ENCODE results near the gene ANKRD22.

ANKRD22 gene

DNA sequence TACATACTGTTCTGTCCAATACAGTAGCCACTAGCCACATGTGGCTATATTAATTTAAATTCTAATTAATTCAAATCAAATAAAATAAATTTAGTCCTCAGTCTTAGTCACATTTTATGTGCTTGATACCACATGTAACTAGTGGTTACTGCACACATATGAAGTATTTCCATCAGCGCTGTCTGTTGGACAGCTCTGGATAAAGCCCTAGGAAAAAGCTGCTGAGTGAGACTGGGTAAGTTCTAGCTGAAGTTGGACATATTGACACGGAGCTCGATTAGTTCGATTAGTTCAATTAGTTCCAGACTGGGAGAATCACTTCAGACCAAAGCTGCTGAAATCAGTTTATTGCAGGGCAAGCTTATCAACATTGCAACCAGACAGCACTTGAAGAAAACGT, 64.2 kb downstream of the ANKRD22 start:
- TF ChIP-seq, protein P1, sequence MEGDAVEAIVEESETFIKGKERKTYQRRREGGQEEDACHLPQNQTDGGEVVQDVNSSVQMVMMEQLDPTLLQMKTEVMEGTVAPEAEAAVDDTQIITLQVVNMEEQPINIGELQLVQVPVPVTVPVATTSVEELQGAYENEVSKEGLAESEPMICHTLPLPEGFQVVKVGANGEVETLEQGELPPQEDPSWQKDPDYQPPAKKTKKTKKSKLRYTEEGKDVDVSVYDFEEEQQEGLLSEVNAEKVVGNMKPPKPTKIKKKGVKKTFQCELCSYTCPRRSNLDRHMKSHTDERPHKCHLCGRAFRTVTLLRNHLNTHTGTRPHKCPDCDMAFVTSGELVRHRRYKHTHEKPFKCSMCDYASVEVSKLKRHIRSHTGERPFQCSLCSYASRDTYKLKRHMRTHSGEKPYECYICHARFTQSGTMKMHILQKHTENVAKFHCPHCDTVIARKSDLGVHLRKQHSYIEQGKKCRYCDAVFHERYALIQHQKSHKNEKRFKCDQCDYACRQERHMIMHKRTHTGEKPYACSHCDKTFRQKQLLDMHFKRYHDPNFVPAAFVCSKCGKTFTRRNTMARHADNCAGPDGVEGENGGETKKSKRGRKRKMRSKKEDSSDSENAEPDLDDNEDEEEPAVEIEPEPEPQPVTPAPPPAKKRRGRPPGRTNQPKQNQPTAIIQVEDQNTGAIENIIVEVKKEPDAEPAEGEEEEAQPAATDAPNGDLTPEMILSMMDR (IDR thresholded peaks at IDR 0.05), result no peak
- H3K9me3 ChIP-seq, result no peaks in the 10 kb centered on the region
- no peaks in the 10 kb centered on the region for H3K36me3 ChIP-seq
- no peak overlapping the region for H3K27ac ChIP-seq
- no peak overlapping the region for H3K4me3 ChIP-seq (ENCODE audit: low read depth in 1 of 2, low read length in 1 of 2)
- H3K4me1 ChIP-seq (ENCODE audit: control insufficient read depth in 1 of 2, insufficient read depth in 1 of 2, low read depth in 1 of 2, low read length in 1 of 2), result peaks cover 8 to 9% of the 10 kb centered on the region in 2 experiments
- peaks cover 42% of the 10 kb centered on the region for H3K27me3 ChIP-seq

DNA sequence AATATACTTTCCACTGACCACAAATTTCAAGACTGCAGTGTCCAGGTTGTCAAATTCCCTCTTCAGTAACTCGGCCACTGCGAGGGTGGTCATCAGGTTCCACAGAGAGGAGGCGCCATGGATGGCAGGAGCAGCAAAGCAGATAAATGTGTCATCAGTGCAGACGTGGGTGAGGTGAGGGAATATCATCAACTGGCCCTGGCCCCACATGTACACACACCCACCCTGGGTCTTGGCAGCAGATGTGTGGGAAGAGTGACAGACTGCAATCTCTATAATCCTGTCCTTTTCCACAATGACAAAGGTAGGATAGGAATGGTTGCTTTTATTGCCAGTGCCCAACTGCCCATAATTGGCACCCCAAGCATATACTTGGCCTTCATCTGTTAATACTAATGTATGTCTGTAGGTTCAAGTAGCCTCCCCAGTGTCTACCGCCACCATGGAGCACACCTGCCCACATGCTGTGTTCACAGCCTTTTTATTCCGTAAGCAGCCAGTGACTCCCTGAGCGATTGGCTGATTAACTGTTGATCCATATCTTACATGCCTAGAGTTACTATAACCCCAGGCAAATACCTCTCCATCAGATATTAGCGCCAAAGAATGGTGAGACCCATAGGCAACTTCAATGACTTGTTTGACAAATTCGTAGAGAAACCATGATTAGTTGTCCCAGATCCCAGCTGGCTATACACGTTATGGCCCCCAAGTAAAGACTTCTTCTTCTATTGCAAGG, 65.4 kb downstream of the ANKRD22 start:
- TF ChIP-seq, protein P1 (IDR thresholded peaks at IDR 0.05), result no peak
- Histone ChIP-seq H3K4me1 (ENCODE audit: control insufficient read depth in 1 of 2, insufficient read depth in 1 of 2, low read depth in 1 of 2, low read length in 1 of 2) (no peaks in the 10 kb centered on the region), H3K9me3 (no peaks in the 10 kb centered on the region), H3K4me3 (ENCODE audit: low read depth in 1 of 2, low read length in 1 of 2) (no peak overlapping the region), H3K36me3 (no peaks in the 10 kb centered on the region), H3K27me3 (peaks cover 36% of the 10 kb centered on the region), H3K27ac (no peak overlapping the region)

DNA sequence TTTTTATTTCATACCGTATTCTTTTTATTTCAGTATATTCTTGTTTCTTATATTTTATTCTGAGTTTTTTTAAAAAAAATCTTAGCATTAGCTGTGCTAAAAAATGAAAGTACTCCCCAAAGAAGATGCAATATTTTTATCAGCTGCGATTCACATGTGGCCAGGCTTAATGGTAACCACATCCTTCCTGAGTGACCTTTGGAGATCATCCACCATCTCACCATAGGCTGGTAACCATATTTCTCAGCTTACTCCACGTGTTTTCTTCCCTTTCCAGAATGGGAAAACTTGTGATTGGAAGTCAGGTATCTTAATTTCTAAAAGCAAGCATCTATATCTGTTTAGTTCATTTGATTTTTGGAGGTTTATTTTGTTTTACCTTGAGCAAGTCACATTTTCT, 67.9 kb downstream of the ANKRD22 start:
- Histone ChIP-seq H3K36me3 (no peaks in the 10 kb centered on the region), H3K4me3 (ENCODE audit: low read depth in 1 of 2, low read length in 1 of 2) (no peak overlapping the region), H3K27me3 (peaks cover 28% of the 10 kb centered on the region), H3K27ac (no peak overlapping the region), H3K9me3 (no peaks in the 10 kb centered on the region), H3K4me1 (ENCODE audit: control insufficient read depth in 1 of 2, insufficient read depth in 1 of 2, low read depth in 1 of 2, low read length in 1 of 2) (no peaks in the 10 kb centered on the region)
- TF ChIP-seq, protein P1 (IDR thresholded peaks at IDR 0.05), result no peak

DNA sequence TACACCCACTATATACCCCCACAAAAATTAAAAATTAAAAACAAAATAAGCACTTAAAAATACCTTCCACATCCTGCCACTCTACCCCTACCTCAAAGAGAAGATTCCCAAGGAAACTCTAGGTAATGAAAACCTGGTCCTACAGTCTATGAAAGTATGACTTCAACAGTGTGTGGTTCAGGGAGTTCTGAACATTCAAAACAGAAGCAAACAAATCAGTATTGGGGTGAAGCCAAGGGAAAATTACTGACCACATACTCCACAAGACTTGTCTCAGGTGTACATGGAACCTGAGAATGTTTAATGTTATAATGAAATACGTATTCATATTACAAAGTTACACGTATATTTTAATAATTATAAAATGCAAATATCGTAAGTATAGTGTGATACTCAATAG, 69.4 kb downstream of the ANKRD22 start:
- Histone ChIP-seq H3K36me3 (no peaks in the 10 kb centered on the region), H3K9me3 (no peaks in the 10 kb centered on the region), H3K4me1 (ENCODE audit: control insufficient read depth in 1 of 2, insufficient read depth in 1 of 2, low read depth in 1 of 2, low read length in 1 of 2) (no peaks in the 10 kb centered on the region), H3K4me3 (ENCODE audit: low read depth in 1 of 2, low read length in 1 of 2) (no peak overlapping the region), H3K27ac (no peak overlapping the region), H3K27me3 (peaks cover 14% of the 10 kb centered on the region)
- TF ChIP-seq, protein P1 (IDR thresholded peaks at IDR 0.05), result no peak

DNA sequence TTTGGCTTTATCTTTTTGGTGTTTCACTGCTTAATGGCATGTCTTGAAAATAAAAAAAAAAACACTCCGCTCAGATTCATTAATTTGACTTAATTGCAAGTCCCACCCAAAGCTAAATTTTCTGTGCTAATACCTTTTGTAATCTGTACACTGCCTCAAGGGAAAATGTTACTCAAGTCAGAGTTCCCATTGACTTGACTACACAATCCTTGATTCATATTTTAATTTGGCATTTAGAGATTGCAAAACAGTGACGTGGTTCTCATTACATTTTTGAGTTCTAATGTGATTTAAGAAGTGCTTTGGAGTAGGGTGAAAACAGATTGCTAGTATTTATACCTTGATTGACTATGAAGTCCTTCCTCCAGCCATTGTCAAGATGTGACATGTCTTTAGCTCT, 70.4 kb downstream of the ANKRD22 start:
- TF ChIP-seq, protein P1 (IDR thresholded peaks at IDR 0.05), result no peak
- H3K36me3 ChIP-seq, result no peaks in the 10 kb centered on the region
- no peaks in the 10 kb centered on the region for H3K9me3 ChIP-seq
- no peak overlapping the region for H3K27ac ChIP-seq
- H3K27me3 ChIP-seq, result peaks cover 4% of the 10 kb centered on the region
- H3K4me1 ChIP-seq (ENCODE audit: control insufficient read depth in 1 of 2, insufficient read depth in 1 of 2, low read depth in 1 of 2, low read length in 1 of 2), result no peaks in the 10 kb centered on the region
- H3K4me3 ChIP-seq (ENCODE audit: low read depth in 1 of 2, low read length in 1 of 2), result no peak overlapping the region
